Upper lobe of left lung (tissue), 6 donors: ENCODE measurements around the gene CD80. TPM values are rescaled to one million over a fixed set of nuclear protein-coding genes. Genes with fewer than 3 reads are reported as not detected.

ENCODE experiments used
- ATAC-seq, 2 donors: fragments of 200-7000 bp; cut with Tn5 transposase; one replicate each; pipeline ENCODE4 v1.9.1; 2022; ENCODE audit warnings: mild to moderate bottlenecking in 2 of 2, moderate library complexity in 2 of 2; ENCODE audit not compliant: low FRiP score in 2 of 2
- DNase-seq, 2 donors: peaks; one replicate each; pipeline ENCODE4 v3.0.0-alpha.2; 2019 to 2020
- H3K27ac ChIP-seq, 4 donors: fragments of 200-600 bp; sonication (generic); one replicate each; pipeline ENCODE4 v1.5.1; 2016 to 2019
- H3K27me3 ChIP-seq, 4 donors: fragments of 200-600 bp; sonication (generic); one replicate each; pipeline ENCODE4 v1.5.1; 2017 to 2019
- H3K36me3 ChIP-seq, 4 donors: fragments of 200-600 bp; sonication (generic); one replicate each; pipeline ENCODE4 v1.5.1; 2016 to 2019
- H3K4me1 ChIP-seq, 4 donors: fragments of 200-600 bp; sonication (generic); one replicate each; pipeline ENCODE4 v1.5.1; 2018 to 2019
- H3K4me3 ChIP-seq, 4 donors: fragments of 200-600 bp; sonication (generic); one replicate each; pipeline ENCODE4 v1.5.1; 2017 to 2019; ENCODE audit warnings: mild to moderate bottlenecking in 2 of 4, moderate library complexity in 1 of 4
- H3K9me3 ChIP-seq, 4 donors: fragments of 200-600 bp; sonication (generic); one replicate each; pipeline ENCODE4 v1.5.1; 2018 to 2019
- CTCF ChIP-seq, 6 experiments: fragments of 450-650 bp in 4 of 6; fragments of 200-600 bp in 2 of 6; sonication (generic) in 2 of 6; IDR thresholded peaks; one replicate each; pipeline ENCODE4 v1.5.1; 2016 to 2019; ENCODE audit warnings: antibody characterized with exemption in 6 of 6
- EP300 ChIP-seq, 4 donors: sonication (generic); formaldehyde crosslinking; IDR thresholded peaks; one replicate each; pipeline ENCODE4 v1.5.1; 2017; ENCODE audit warnings: antibody characterized with exemption in 4 of 4, control low read depth in 2 of 4
- POLR2A ChIP-seq, 4 donors: fragments of 450-650 bp; IDR thresholded peaks; one replicate each; pipeline ENCODE4 v1.5.1; 2016 to 2017; ENCODE audit warnings: antibody characterized with exemption in 4 of 4, mild to moderate bottlenecking in 2 of 4
- POLR2AphosphoS5 ChIP-seq, 2 donors: sonication (generic); formaldehyde crosslinking; IDR thresholded peaks; one replicate each; pipeline ENCODE4 v1.5.1; 2017; ENCODE audit warnings: antibody characterized with exemption in 2 of 2
- WGBS, 2 donors: methylation state at CpG; one replicate each; pipeline ENCODE4 v1.1.5; 2017 to 2018; 5-methylcytosine and 5-hydroxymethylcytosine counted together
- total RNA-seq, 6 donors: library from RNA; depleted of rRNA in 4 of 6; stranded (reverse); fragments of >200 nt in 4 of 6; gene quantifications; one replicate each; pipeline versions ENCODE4 v1.1.0 to v1.2.1, GENCODE V29; 2016 to 2021
- donor health status: DM: no; HTN: no; CAD: no; lungs with moderate emphysema.
- donor health status: DM: no; HTN: yes; CAD: no; lungs with severe emphysema.

CD80 gene
- total RNA-seq, 6 donors from 2014 or later, result 5.8 to 26.4 (median 8.7) TPM

- DNase-seq, result no peak
- H3K27ac ChIP-seq, result no peak overlapping the region
- H3K27me3 ChIP-seq, result no peaks in the 10 kb centered on the region
- ATAC-seq, result no peak
- 89 to 92% methylated on average over 2 of the region's 2 CpGs for WGBS, 2 donors
- no peak for TF ChIP-seq POLR2A (IDR thresholded peaks at IDR 0.05)
- TF ChIP-seq EP300 (IDR thresholded peaks at IDR 0.05), result no peak
- TF ChIP-seq CTCF (IDR thresholded peaks at IDR 0.05), result no peak
- no peak for TF ChIP-seq POLR2AphosphoS5 (IDR thresholded peaks at IDR 0.05)
- H3K4me1 ChIP-seq, result peaks cover 7 to 17% (median 12%) of the 10 kb centered on the region in 4 donors
- peaks cover 0 to 18% (median 0%) of the 10 kb centered on the region in 4 donors for H3K36me3 ChIP-seq
- no peaks in the 10 kb centered on the region for H3K9me3 ChIP-seq
- H3K4me3 ChIP-seq, result no peak overlapping the region
These were observed 64.8 kb downstream of the CD80 start for GRCh38 chr3:119494597-119494996.

GRCh38 chr3:119492810-119493209, 66.6 kb downstream of the CD80 start:
- WGBS, 2 donors, result 84 to 94% methylated on average over 3 of the region's 3 CpGs
- no peak overlapping the region for H3K4me3 ChIP-seq
- no peak for DNase-seq
- TF ChIP-seq CTCF (IDR thresholded peaks at IDR 0.05) (no peak), POLR2AphosphoS5 (IDR thresholded peaks at IDR 0.05) (no peak), POLR2A (IDR thresholded peaks at IDR 0.05) (no peak), EP300 (IDR thresholded peaks at IDR 0.05) (no peak)
- peaks cover 0 to 35% (median 0%) of the 10 kb centered on the region in 4 donors for H3K36me3 ChIP-seq
- no peak for ATAC-seq
- no peaks in the 10 kb centered on the region for H3K27me3 ChIP-seq
- no peaks in the 10 kb centered on the region for H3K9me3 ChIP-seq
- peaks cover 0 to 10% (median 8%) of the 10 kb centered on the region in 4 donors for H3K4me1 ChIP-seq
- H3K27ac ChIP-seq, result no peak overlapping the region

- DNase-seq, result no peak
- Histone ChIP-seq H3K27me3 (no peaks in the 10 kb centered on the region), H3K4me3 (no peak overlapping the region), H3K27ac (no peak overlapping the region), H3K9me3 (no peaks in the 10 kb centered on the region), H3K36me3 (peaks cover 0 to 42% (median 2%) of the 10 kb centered on the region in 4 donors), H3K4me1 (peaks cover 0 to 3% (median 3%) of the 10 kb centered on the region in 4 donors)
- TF ChIP-seq EP300 (IDR thresholded peaks at IDR 0.05) (no peak), POLR2A (IDR thresholded peaks at IDR 0.05) (no peak), POLR2AphosphoS5 (IDR thresholded peaks at IDR 0.05) (no peak), CTCF (IDR thresholded peaks at IDR 0.05) (no peak)
- WGBS, 2 donors, result 75 to 79% methylated on average over 2 of the region's 2 CpGs
- no peak for ATAC-seq
These were observed 67.3 kb downstream of the CD80 start for GRCh38 chr3:119492128-119492527.

GRCh38 chr3:119490153-119490552, 69.3 kb downstream of the CD80 start:
- Histone ChIP-seq H3K4me1 (no peaks in the 10 kb centered on the region), H3K9me3 (no peaks in the 10 kb centered on the region), H3K4me3 (no peak overlapping the region), H3K27me3 (no peaks in the 10 kb centered on the region), H3K36me3 (peaks cover 12 to 62% (median 15%) of the 10 kb centered on the region in 4 donors), H3K27ac (no peak overlapping the region)
- 81 to 89% methylated on average over 2 of the region's 2 CpGs for whole genome bisulfite sequencing, 2 donors
- ATAC-seq (no peak), DNase-seq (no peak)
- no peak for TF ChIP-seq POLR2A (IDR thresholded peaks at IDR 0.05)
- no peak for TF ChIP-seq EP300 (IDR thresholded peaks at IDR 0.05)
- TF ChIP-seq POLR2AphosphoS5 (IDR thresholded peaks at IDR 0.05), result no peak
- TF ChIP-seq CTCF (IDR thresholded peaks at IDR 0.05), result no peak

- Histone ChIP-seq H3K9me3 (no peaks in the 10 kb centered on the region), H3K4me3 (no peak overlapping the region), H3K27me3 (no peaks in the 10 kb centered on the region), H3K36me3 (peaks cover 12 to 73% (median 27%) of the 10 kb centered on the region in 4 donors), H3K4me1 (no peaks in the 10 kb centered on the region), H3K27ac (no peak overlapping the region)
- DNase-seq (no peak), ATAC-seq (no peak)
- TF ChIP-seq POLR2AphosphoS5 (IDR thresholded peaks at IDR 0.05), result no peak
- TF ChIP-seq CTCF (IDR thresholded peaks at IDR 0.05), result no peak
- TF ChIP-seq EP300 (IDR thresholded peaks at IDR 0.05), result no peak
- TF ChIP-seq POLR2A (IDR thresholded peaks at IDR 0.05), result no peak
- 97 to 100% methylated on average over 2 of the region's 2 CpGs for WGBS, 2 donors
These were observed 73.9 kb downstream of the CD80 start for GRCh38 chr3:119485563-119485962.
